Liver (tissue), 9 donors: Measurements from ENCODE around the gene DENND11. TPM values are rescaled to one million over a fixed set of nuclear protein-coding genes. Genes with fewer than 3 reads are reported as not detected.

ENCODE experiments used
- DNase-seq: peaks from one replicate; pipeline ENCODE4 v3.0.0-alpha.2; 2017; ENCODE audit warnings: low spot score
- H3K27ac ChIP-seq, 2 donors: one replicate each; pipeline ENCODE4 v1.7.0; 2013; ENCODE audit warnings: inconsistent platforms in 2 of 2, low read length in 2 of 2, control low read depth in 1 of 2, low read depth in 1 of 2, mild to moderate bottlenecking in 1 of 2
- H3K27me3 ChIP-seq, 4 donors: one replicate each; pipeline versions ENCODE4 v1.6.1 to v1.7.0; 2013; ENCODE audit warnings: low read length in 3 of 4, inconsistent platforms in 1 of 4, mild to moderate bottlenecking in 1 of 4, moderate library complexity in 1 of 4; ENCODE audit not compliant: control insufficient read depth in 4 of 4, insufficient read depth in 4 of 4
- H3K36me3 ChIP-seq, 4 donors: one replicate each; pipeline versions ENCODE4 v1.6.1 to v1.7.0; 2013; ENCODE audit warnings: low read length in 3 of 4, mild to moderate bottlenecking in 3 of 4, low read depth in 1 of 4, moderate library complexity in 1 of 4; ENCODE audit not compliant: control insufficient read depth in 4 of 4, insufficient read depth in 3 of 4
- H3K4me1 ChIP-seq, 4 donors: one replicate each; pipeline versions ENCODE4 v1.6.1 to v1.7.0; 2013; ENCODE audit warnings: low read length in 3 of 4, mild to moderate bottlenecking in 3 of 4, moderate library complexity in 1 of 4; ENCODE audit not compliant: control insufficient read depth in 4 of 4, insufficient read depth in 4 of 4
- H3K4me3 ChIP-seq, 3 donors: one replicate each; pipeline versions ENCODE4 v1.6.1 to v1.7.0; 2013; ENCODE audit warnings: low read length in 3 of 3, control low read depth in 1 of 3, low read depth in 1 of 3, mild to moderate bottlenecking in 1 of 3
- H3K9ac ChIP-seq, 2 donors: one replicate each; pipeline ENCODE4 v1.7.0; 2013; ENCODE audit warnings: low read length in 2 of 2, mild to moderate bottlenecking in 2 of 2, moderate library complexity in 2 of 2, control low read depth in 1 of 2, low read depth in 1 of 2
- H3K9me3 ChIP-seq, 4 donors: one replicate each; pipeline versions ENCODE4 v1.6.1 to v1.7.0; 2013; ENCODE audit warnings: low read length in 3 of 4; ENCODE audit not compliant: control insufficient read depth in 4 of 4
- ATF3 ChIP-seq: IDR thresholded peaks from 2 replicates; pipeline ENCODE4 v1.6.1; 2016; ENCODE audit warnings: antibody characterized with exemption
- CTCF ChIP-seq: fragments of 150-350 bp; IDR thresholded peaks from 2 replicates; pipeline ENCODE4 v1.5.1; 2017; ENCODE audit warnings: improper control_type of control experiment, low read depth, low read length; ENCODE audit not compliant: missing input control
- EGR1 ChIP-seq, 2 donors: IDR thresholded peaks; 2 replicates each; pipeline ENCODE4 v1.6.1; 2016 to 2018; ENCODE audit warnings: antibody characterized with exemption in 2 of 2, low read depth in 2 of 2
- FOXA1 ChIP-seq: IDR thresholded peaks from 2 replicates; pipeline ENCODE4 v1.6.1; 2016; ENCODE audit warnings: antibody characterized with exemption
- FOXA2 ChIP-seq: IDR thresholded peaks from 2 replicates; pipeline ENCODE4 v1.6.1; 2016; ENCODE audit warnings: antibody characterized with exemption
- GABPA ChIP-seq, 2 donors: IDR thresholded peaks in 1 of 2; conservative IDR thresholded peaks in 1 of 2; 2 replicates each; pipeline ENCODE4 v1.6.1; 2016; ENCODE audit warnings: antibody characterized with exemption in 2 of 2, mild to moderate bottlenecking in 1 of 2, moderate library complexity in 1 of 2
- HNF4A ChIP-seq, 2 donors: conservative IDR thresholded peaks; 2 replicates each; pipeline ENCODE4 v1.6.1; 2016; ENCODE audit warnings: antibody characterized with exemption in 2 of 2, mild to moderate bottlenecking in 2 of 2
- HNF4G ChIP-seq: IDR thresholded peaks from 2 replicates; pipeline ENCODE4 v1.6.1; 2016; ENCODE audit warnings: antibody characterized with exemption
- JUND ChIP-seq, 2 donors: IDR thresholded peaks; 2 replicates each; pipeline ENCODE4 v1.6.1; 2016; ENCODE audit warnings: antibody characterized with exemption in 2 of 2
- MAX ChIP-seq: IDR thresholded peaks from 2 replicates; pipeline ENCODE4 v1.6.1; 2016; ENCODE audit warnings: antibody characterized with exemption
- NR2F2 ChIP-seq: IDR thresholded peaks from 2 replicates; pipeline ENCODE4 v1.6.1; 2016; ENCODE audit warnings: antibody characterized with exemption
- RAD21 ChIP-seq, 2 donors: IDR thresholded peaks; 2 replicates each; pipeline ENCODE4 v1.6.1; 2016; ENCODE audit warnings: antibody characterized with exemption in 2 of 2, mild to moderate bottlenecking in 2 of 2
- REST ChIP-seq: IDR thresholded peaks from 2 replicates; pipeline ENCODE4 v1.6.1; 2016; ENCODE audit warnings: antibody characterized with exemption, mild to moderate bottlenecking
- RXRA ChIP-seq, 2 donors: IDR thresholded peaks; 2 replicates each; pipeline ENCODE4 v1.6.1; 2017 to 2018; ENCODE audit warnings: antibody characterized with exemption in 2 of 2, mild to moderate bottlenecking in 1 of 2
- SP1 ChIP-seq: IDR thresholded peaks from 2 replicates; pipeline ENCODE4 v1.6.1; 2018; ENCODE audit warnings: antibody characterized with exemption, mild to moderate bottlenecking
- TAF1 ChIP-seq: conservative IDR thresholded peaks from 2 replicates; pipeline ENCODE4 v1.6.1; 2016; ENCODE audit warnings: antibody characterized with exemption, mild to moderate bottlenecking
- YY1 ChIP-seq: IDR thresholded peaks from 2 replicates; pipeline ENCODE4 v1.6.1; 2016; ENCODE audit warnings: antibody characterized with exemption, mild to moderate bottlenecking
- ZBTB33 ChIP-seq: IDR thresholded peaks from 2 replicates; pipeline ENCODE4 v1.6.1; 2016; ENCODE audit warnings: antibody characterized with exemption
- WGBS: extraction: QIAGEN DNeasy Blood & Tissue Kit; methylation state at CpG from one replicate; pipeline ENCODE4 v1.1.7; 2013; 5-methylcytosine and 5-hydroxymethylcytosine counted together
- polyA plus RNA-seq, 2 donors: library from polyadenylated mRNA; stranded (reverse) in 1 of 2; unstranded in 1 of 2; fragments of 200-250 nt in 1 of 2; fragments of >200 nt in 1 of 2; fragmentation: Nextera tagmentation in 1 of 2; extraction: Ambion mirVana in 1 of 2; gene quantifications; one replicate each; pipeline versions ENCODE4 v1.2.1 to v1.2.3, GENCODE V29; 2013 to 2015
- total RNA-seq, 2 donors: library from RNA; depleted of rRNA; stranded (reverse); fragments of >200 nt; gene quantifications; one replicate each; pipeline ENCODE4 v1.2.3, GENCODE V29; 2014
- donor health status: healthy.
- donor health status: healthy.
- donor health status: healthy.
- donor health status: healthy.
- donor health status: healthy.

DENND11 gene
- total and polyA plus RNA-seq, 4 donors = 8.4 to 48.4 (median 12.8) TPM

- WGBS = 80% methylated on average over 3 of the region's 3 CpGs
- Histone ChIP-seq H3K4me1 (peaks cover 8 to 15% (median 12%) of the 10 kb centered on the region in 4 donors), H3K27me3 (no peaks in the 10 kb centered on the region), H3K27ac (no peak overlapping the region), H3K4me3 (peak overlapping the region in 2 of 3 donors; percentile 68 to 92), H3K9ac (no peak overlapping the region), H3K9me3 (no peaks in the 10 kb centered on the region), H3K36me3 (peaks cover 12 to 31% (median 23%) of the 10 kb centered on the region in 4 donors)
- DNase-seq = no peak
- TF ChIP-seq RXRA (IDR thresholded peaks at IDR 0.05) = no peak
- no peak for TF ChIP-seq JUND (IDR thresholded peaks at IDR 0.05)
- no peak for TF ChIP-seq TAF1
- no peak for TF ChIP-seq RAD21 (IDR thresholded peaks at IDR 0.05)
- no peak for TF ChIP-seq GABPA (IDR thresholded peaks at IDR 0.05 in 1 of 2, conservative IDR thresholded peaks at IDR 0.05 in 1 of 2)
These were observed 37.3 kb upstream of the DENND11 start for GRCh38 chr7:141739250-141739649.

GRCh38 chr7:141738592-141739013 lies 36.6 kb upstream of the DENND11 start:
- under 1% methylated on average over 6 of the region's 6 CpGs for WGBS
- Histone ChIP-seq H3K9me3 (no peaks in the 10 kb centered on the region), H3K27ac (peak overlapping the region; percentile 74 to 79), H3K4me3 (peak overlapping the region; percentile 68 to 93 (median 92)), H3K9ac (peak overlapping the region; percentile 23 to 87), H3K4me1 (peaks cover 8 to 15% (median 12%) of the 10 kb centered on the region in 4 donors), H3K36me3 (peaks cover 10 to 25% (median 17%) of the 10 kb centered on the region in 4 donors), H3K27me3 (no peaks in the 10 kb centered on the region)
- TF ChIP-seq HNF4G (no peak), FOXA1 (no peak), SP1 (no peak), MAX (no peak), TAF1 (no peak), FOXA2 (no peak), NR2F2 (no peak), RXRA (IDR thresholded peaks at IDR 0.05) (no peak), HNF4A (conservative IDR thresholded peaks at IDR 0.05) (no peak), JUND (IDR thresholded peaks at IDR 0.05) (no peak), YY1 (no peak), RAD21 (IDR thresholded peaks at IDR 0.05) (no peak), ZBTB33 (no peak), GABPA (IDR thresholded peaks at IDR 0.05 in 1 of 2, conservative IDR thresholded peaks at IDR 0.05 in 1 of 2) (no peak), ATF3 (no peak), REST (no peak), EGR1 (IDR thresholded peaks at IDR 0.05; ENCODE audit: low read depth in 2 of 2) (no peak), CTCF (no peak)
- DNase-seq = no peak
